Fibroblast of skin of left quadriceps (primary cell): Measurements from ENCODE around the gene TPK1.
"Not testable (repeated sequence)": the region's sequence is repeated elsewhere in the genome, so short reads cannot be mapped to it uniquely, and the experiment has no call there.

Source experiments
- DNase-seq, 2 experiments: peaks; one replicate each; pipeline ENCODE4 v3.0.0-alpha.2; 2013; ENCODE audit warnings: low read depth in 2 of 2

The TPK1 gene

GRCh38 chr7:144824360-144824759 is 11.5 kb downstream of the TPK1 start:
- DNase-seq = peak; percentile 75 to 77

- DNase-seq = no peak
Observed at GRCh38 chr7:144822223-144822622, 13.6 kb downstream of the TPK1 start.

- no peak for DNase-seq
Observed at GRCh38 chr7:144821067-144821466, 14.8 kb downstream of the TPK1 start.

- no peak for DNase-seq
Observed at GRCh38 chr7:144820552-144820951, 15.3 kb downstream of the TPK1 start.

- no peak for DNase-seq
Observed at GRCh38 chr7:144819566-144819965, 16.3 kb downstream of the TPK1 start.

- no peak for DNase-seq
Observed at GRCh38 chr7:144818511-144818910, 17.3 kb downstream of the TPK1 start.

- DNase-seq = no peak
Observed at GRCh38 chr7:144817001-144817400, 18.9 kb downstream of the TPK1 start.

- no peak for DNase-seq
Observed at GRCh38 chr7:144814299-144814698, 21.6 kb downstream of the TPK1 start.

GRCh38 chr7:144812379-144813283 is 23.2 kb downstream of the TPK1 start:
- DNase-seq = no peak

GRCh38 chr7:144805627-144806239 is 30.1 kb downstream of the TPK1 start:
- DNase-seq = no peak

GRCh38 chr7:144800678-144801436 is 35.0 kb downstream of the TPK1 start:
- DNase-seq = not testable (repeated sequence)

GRCh38 chr7:144796919-144797318 is 38.9 kb downstream of the TPK1 start:
- no peak for DNase-seq

- no peak for DNase-seq
Observed at GRCh38 chr7:144792050-144792449, 43.8 kb downstream of the TPK1 start.

- no peak for DNase-seq
Observed at GRCh38 chr7:144791488-144791887, 44.4 kb downstream of the TPK1 start.

GRCh38 chr7:144787127-144787526 is 48.7 kb downstream of the TPK1 start:
- DNase-seq = no peak

GRCh38 chr7:144786522-144786921 is 49.3 kb downstream of the TPK1 start:
- DNase-seq = no peak

- DNase-seq = no peak
Observed at GRCh38 chr7:144786079-144786478, 49.8 kb downstream of the TPK1 start.

GRCh38 chr7:144785521-144785920 is 50.3 kb downstream of the TPK1 start:
- DNase-seq = no peak

GRCh38 chr7:144784943-144785342 is 50.9 kb downstream of the TPK1 start:
- DNase-seq = no peak

- DNase-seq = no peak
Observed at GRCh38 chr7:144784441-144784840, 51.4 kb downstream of the TPK1 start.

- DNase-seq = no peak
Observed at GRCh38 chr7:144782883-144783282, 53.0 kb downstream of the TPK1 start.

- DNase-seq = no peak
Observed at GRCh38 chr7:144780071-144780608, 55.7 kb downstream of the TPK1 start.
